Peyer's patch (tissue), 4 donors: Measurements from ENCODE around the gene TACC2. TPM values are rescaled to one million over a fixed set of nuclear protein-coding genes. Genes with fewer than 3 reads are reported as not detected.

Source experiments
- DNase-seq, 3 donors: peaks; one replicate each; pipeline ENCODE4 v3.0.0-alpha.2; 2017 to 2019
- H3K27ac ChIP-seq, 4 donors: fragments of 200-600 bp; sonication (generic); one replicate each; pipeline ENCODE4 v1.5.1; 2016 to 2019
- H3K27me3 ChIP-seq, 2 donors: fragments of 200-600 bp; sonication (generic); one replicate each; pipeline ENCODE4 v1.5.1; 2019
- H3K36me3 ChIP-seq, 3 donors: fragments of 200-600 bp; sonication (generic); one replicate each; pipeline ENCODE4 v1.5.1; 2016 to 2019
- H3K4me1 ChIP-seq, 4 donors: fragments of 200-600 bp; sonication (generic); one replicate each; pipeline ENCODE4 v1.5.1; 2016 to 2019
- H3K4me3 ChIP-seq, 4 donors: fragments of 200-600 bp; sonication (generic); 1 replicate in 3 of 4; 2 replicates in 1 of 4; pipeline ENCODE4 v1.5.1; 2016 to 2019; ENCODE audit warnings: mild to moderate bottlenecking in 1 of 4
- H3K9me3 ChIP-seq, 4 donors: fragments of 200-600 bp; sonication (generic); one replicate each; pipeline ENCODE4 v1.5.1; 2016 to 2019; ENCODE audit warnings: mild to moderate bottlenecking in 1 of 4
- CTCF ChIP-seq, 6 experiments: fragments of 450-650 bp in 4 of 6; fragments of 200-600 bp in 2 of 6; sonication (generic) in 1 of 6; IDR thresholded peaks; one replicate each; pipeline ENCODE4 v1.5.1; 2017 to 2019; ENCODE audit warnings: antibody characterized with exemption in 6 of 6, mild to moderate bottlenecking in 3 of 6, moderate library complexity in 1 of 6
- POLR2A ChIP-seq, 2 donors: fragments of 450-650 bp; IDR thresholded peaks; one replicate each; pipeline ENCODE4 v1.5.1; 2017; ENCODE audit warnings: antibody characterized with exemption in 2 of 2, mild to moderate bottlenecking in 2 of 2, moderate library complexity in 2 of 2
- total RNA-seq, 4 donors: library from RNA; depleted of rRNA; stranded (reverse); fragments of >200 nt; gene quantifications; one replicate each; pipeline ENCODE4 v1.1.0, GENCODE V29; 2016

TACC2 gene
- total RNA-seq, 4 donors from 2014 or later = 91.6 to 140 (median 109) TPM

GRCh38 chr10:122018491-122018890 lies 29.5 kb downstream of the TACC2 start:
- H3K9me3 ChIP-seq = no peaks in the 10 kb centered on the region
- peak in 1 of 3 donors; percentile 24 for DNase-seq
- no peak for TF ChIP-seq POLR2A (IDR thresholded peaks at IDR 0.05)
- TF ChIP-seq CTCF (IDR thresholded peaks at IDR 0.05) = no peak
- no peaks in the 10 kb centered on the region for H3K36me3 ChIP-seq
- peak overlapping the region in 3 of 4 donors; percentile 0 to 45 (median 44) for H3K4me3 ChIP-seq
- H3K4me1 ChIP-seq = no peaks in the 10 kb centered on the region
- H3K27me3 ChIP-seq = no peaks in the 10 kb centered on the region
- peak overlapping the region in 3 of 4 donors; percentile 71 to 95 (median 92) for H3K27ac ChIP-seq

GRCh38 chr10:122018951-122019413 lies 30.0 kb downstream of the TACC2 start:
- Histone ChIP-seq H3K27me3 (no peaks in the 10 kb centered on the region), H3K36me3 (no peaks in the 10 kb centered on the region), H3K4me1 (no peaks in the 10 kb centered on the region), H3K4me3 (peak overlapping the region in 3 of 4 donors; percentile 0 to 45 (median 44)), H3K27ac (peak overlapping the region in 3 of 4 donors; percentile 71 to 95 (median 92)), H3K9me3 (no peaks in the 10 kb centered on the region)
- TF ChIP-seq POLR2A (IDR thresholded peaks at IDR 0.05) = no peak
- TF ChIP-seq CTCF (IDR thresholded peaks at IDR 0.05) = no peak
- peak in 2 of 3 donors; percentile 61 to 71 for DNase-seq

- DNase-seq = peak in 2 of 3 donors; percentile 88 to 92
Measured at GRCh38 chr10:122019414-122019975, 30.5 kb downstream of the TACC2 start.

GRCh38 chr10:122020226-122020625 lies 31.3 kb downstream of the TACC2 start:
- DNase-seq = peak in 1 of 3 donors; percentile 9
- Histone ChIP-seq H3K4me1 (no peaks in the 10 kb centered on the region), H3K9me3 (no peaks in the 10 kb centered on the region), H3K27ac (peak overlapping the region in 3 of 4 donors; percentile 71 to 95 (median 92)), H3K36me3 (no peaks in the 10 kb centered on the region), H3K4me3 (peak overlapping the region in 2 of 4 donors; percentile 44 to 45), H3K27me3 (no peaks in the 10 kb centered on the region)
- TF ChIP-seq CTCF (IDR thresholded peaks at IDR 0.05) (no peak), POLR2A (IDR thresholded peaks at IDR 0.05) (no peak)

More at GRCh38 chr10:122019414-122019975, 30.5 kb downstream of the TACC2 start:
- Histone ChIP-seq H3K9me3 (no peaks in the 10 kb centered on the region), H3K36me3 (no peaks in the 10 kb centered on the region), H3K4me1 (no peaks in the 10 kb centered on the region), H3K27me3 (no peaks in the 10 kb centered on the region), H3K4me3 (peak overlapping the region in 3 of 4 donors; percentile 24 to 45 (median 44)), H3K27ac (peak overlapping the region in 3 of 4 donors; percentile 71 to 95 (median 92))
- TF ChIP-seq CTCF (IDR thresholded peaks at IDR 0.05) (no peak), POLR2A (IDR thresholded peaks at IDR 0.05) (peak; percentile 83 to 86)

- no peaks in the 10 kb centered on the region for H3K27me3 ChIP-seq
- DNase-seq = no peak
- H3K27ac ChIP-seq = peak overlapping the region in 1 of 4 donors; percentile 92
- no peaks in the 10 kb centered on the region for H3K36me3 ChIP-seq
- H3K4me3 ChIP-seq = no peak overlapping the region
- no peaks in the 10 kb centered on the region for H3K4me1 ChIP-seq
- TF ChIP-seq POLR2A (IDR thresholded peaks at IDR 0.05) = no peak
- no peak for TF ChIP-seq CTCF (IDR thresholded peaks at IDR 0.05)
- no peaks in the 10 kb centered on the region for H3K9me3 ChIP-seq
Measured at GRCh38 chr10:122021379-122021778, 32.4 kb downstream of the TACC2 start.
